HG03378 (cell line): ENCODE results near the gene ZBTB7A.

ENCODE experiments used
- ATAC-seq: cut with Tn5 transposase; IDR thresholded peaks from one replicate; pipeline ENCODE4 v1.9.1; 2021; ENCODE audit warnings: mild to moderate bottlenecking, moderate library complexity; ENCODE audit not compliant: unreplicated experiment

Gene ZBTB7A

DNA sequence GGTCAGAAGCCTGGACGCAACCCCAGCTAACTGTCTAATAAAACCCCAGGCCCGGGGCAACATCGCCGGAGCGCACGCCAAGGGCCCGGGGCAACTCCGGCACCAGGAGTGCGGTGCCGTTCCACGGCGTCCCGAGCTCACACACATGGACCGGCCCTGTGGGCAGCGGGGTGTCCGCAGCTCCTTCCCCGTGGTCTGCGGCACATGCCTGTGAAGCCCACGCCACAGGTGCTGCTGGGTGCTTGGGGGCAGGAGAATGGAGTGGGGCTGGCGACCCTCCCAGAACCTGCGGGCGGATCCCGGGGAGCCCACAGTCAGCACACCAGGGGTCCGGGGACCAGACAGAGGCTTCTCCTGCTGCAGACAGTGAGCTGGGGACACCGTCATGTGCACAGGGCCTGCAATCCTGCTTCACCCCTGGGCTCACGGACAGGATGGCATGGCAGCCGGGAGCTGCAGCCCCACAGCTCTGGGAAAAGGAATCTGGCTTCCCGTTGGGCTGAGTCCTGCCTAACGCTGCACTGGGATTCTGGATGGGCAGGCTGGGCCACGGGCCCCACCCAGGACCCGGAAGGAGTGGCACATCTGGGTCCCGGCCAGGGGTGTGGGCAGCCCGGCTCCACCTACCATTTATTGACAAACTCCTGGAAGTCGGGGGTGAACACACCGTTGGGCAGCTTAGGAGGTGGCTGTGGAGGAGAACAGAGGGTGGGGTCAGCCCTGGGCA, 28.2 kb upstream of the ZBTB7A start:
- ATAC-seq = no peak

DNA sequence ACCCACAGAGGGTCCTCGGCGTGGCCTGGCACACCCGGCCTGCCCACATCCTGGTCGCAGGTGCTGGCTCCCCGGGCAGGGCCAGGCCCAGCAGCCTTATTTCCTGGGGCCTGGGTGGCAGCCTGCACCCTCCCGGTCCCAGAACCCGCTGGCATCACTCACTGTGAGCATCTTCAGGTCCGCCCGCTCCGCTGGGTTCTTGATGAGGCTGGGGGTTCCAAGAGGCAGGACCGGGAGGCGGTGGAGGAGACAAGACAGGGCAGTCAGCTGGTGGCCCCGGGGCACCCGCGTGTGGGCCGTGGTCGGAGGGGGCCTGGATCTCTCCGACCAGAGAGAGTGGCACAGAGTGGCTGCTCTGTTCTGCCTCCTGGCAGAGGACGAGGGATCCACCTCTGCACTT, 27.6 kb upstream of the ZBTB7A start:
- ATAC-seq = no peak

DNA sequence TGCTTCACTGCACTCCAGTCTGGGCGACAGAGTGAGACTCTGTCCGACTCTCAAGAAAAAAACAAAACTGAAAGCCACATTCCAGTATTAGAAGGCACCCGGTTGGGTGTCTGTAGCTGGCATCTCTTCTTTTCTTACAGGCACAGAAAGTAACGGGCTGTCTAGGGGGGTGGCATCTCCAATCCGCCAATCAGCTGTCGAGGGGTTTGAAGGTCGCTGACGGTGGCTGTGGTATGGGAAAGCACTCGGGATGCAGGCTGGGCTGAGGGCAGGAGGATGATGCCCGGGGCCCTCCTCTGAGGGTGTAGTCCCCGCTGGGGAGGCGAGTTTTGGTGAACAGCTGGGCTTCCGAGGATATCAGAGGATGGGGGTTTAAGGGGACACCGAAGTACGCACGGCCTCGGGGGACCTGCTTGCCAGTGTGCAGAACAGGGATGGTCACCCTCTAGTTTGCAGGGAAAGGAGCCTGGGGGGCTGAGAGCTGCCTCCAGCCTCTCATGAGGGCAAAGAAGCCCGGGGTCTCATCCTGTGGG, 27.0 kb upstream of the ZBTB7A start:
- ATAC-seq = no peak

DNA sequence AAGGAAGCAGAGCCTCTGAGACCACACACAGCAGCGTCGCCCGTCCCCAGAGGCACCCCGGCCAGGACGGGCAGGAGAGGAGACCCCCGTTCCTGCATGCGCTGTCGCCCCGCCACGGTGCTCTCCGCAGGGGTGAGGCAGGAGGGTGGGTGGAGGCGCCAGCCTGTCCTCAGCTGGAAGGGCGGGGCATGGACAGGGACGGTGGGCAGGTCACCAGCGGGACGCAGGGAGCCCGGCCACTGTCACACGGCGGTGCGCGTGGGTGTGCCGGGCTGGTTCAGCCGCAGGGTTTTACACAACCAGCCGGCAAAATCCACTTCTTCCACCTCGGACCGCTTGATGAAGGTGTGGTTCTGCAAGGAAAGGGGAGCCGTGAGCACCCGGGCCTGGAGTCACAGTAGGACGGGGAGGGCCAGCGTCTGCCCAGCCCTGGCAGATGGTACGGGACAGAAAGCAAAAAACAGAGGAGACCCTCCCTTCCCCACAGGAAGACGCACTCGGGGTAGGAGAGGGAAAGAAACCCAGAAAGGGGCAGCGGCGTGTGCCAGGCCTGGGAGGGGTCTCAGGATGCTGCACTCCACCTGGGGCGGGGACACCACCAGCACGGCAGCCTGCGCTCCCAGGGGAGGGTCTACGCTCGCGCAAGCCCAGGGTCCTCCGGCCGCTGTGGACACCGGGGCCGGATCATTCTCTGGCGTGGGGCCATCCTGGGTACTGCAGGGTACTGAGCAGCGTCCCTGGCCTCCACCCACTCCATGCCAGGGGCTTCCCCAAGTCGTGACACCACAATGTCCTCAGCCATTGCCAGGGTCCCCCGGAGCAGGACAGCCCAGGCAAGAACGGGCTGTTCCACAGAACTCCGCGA, 23.9 kb upstream of the ZBTB7A start:
- no peak for ATAC-seq

DNA sequence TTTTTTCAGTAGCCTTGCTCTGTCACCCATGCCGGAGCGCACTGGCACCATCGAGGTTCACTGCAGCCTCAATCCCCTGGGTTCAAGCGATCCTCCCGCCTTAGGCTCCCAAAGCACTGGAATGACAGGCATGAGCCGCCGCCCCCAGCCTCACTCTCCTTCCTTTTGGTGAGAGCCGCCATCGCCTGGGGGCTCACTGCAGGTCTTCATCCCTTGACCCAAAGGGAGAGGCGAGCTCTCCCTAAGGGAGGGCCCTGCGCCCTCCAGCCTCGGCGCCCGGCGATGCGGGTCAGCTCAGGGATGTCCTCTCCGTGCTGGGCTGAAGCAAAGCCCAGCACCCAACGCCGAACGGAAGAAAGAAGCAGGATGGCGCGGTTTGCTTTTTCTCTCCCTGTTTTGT, 23.2 kb upstream of the ZBTB7A start:
- no peak for ATAC-seq

DNA sequence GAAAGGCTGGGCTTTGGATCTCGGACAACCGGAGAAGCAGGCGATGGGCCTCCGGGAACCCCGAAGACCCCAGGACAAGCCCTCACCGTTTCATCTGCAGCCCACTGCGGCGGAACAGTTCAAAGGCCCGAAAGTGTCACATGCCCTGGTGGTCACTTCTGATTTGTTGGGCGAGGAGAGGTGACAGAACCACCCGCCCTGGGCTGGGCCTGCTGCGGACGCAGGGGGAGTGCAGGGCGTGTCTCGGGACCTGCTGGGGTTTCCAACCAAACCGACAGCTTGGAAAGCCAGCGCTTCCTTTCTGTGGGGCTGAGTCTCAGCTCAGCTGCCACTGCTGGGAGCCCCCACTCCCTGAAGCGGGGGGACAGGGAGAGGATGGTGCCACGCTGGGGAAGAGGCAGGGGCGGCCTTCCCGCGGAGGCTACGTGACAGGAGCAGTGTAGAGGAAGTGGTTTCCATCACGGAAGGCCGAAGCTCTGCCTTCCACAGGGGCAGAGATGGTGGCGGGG, 22.8 kb upstream of the ZBTB7A start:
- no peak for ATAC-seq

DNA sequence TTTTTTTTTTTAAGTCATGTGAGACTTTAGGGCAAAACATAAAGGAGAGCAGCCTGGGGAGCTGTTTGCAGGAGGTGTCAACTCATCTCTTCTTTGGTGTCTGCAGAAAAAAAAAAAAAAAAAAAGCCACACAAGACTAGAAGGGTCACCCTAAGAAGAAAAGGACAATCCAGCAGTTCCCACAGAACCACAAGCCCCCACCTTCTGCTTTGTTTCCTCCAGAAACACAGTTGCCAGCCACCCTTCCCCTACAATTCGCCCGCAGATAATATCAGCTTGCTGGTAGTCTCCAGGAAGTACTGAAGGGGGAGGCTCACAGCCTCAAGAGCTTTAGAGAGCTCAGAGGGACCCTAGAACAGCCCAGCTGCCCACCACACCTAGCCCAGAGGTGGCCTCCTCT, 22.3 kb upstream of the ZBTB7A start:
- ATAC-seq = no peak

DNA sequence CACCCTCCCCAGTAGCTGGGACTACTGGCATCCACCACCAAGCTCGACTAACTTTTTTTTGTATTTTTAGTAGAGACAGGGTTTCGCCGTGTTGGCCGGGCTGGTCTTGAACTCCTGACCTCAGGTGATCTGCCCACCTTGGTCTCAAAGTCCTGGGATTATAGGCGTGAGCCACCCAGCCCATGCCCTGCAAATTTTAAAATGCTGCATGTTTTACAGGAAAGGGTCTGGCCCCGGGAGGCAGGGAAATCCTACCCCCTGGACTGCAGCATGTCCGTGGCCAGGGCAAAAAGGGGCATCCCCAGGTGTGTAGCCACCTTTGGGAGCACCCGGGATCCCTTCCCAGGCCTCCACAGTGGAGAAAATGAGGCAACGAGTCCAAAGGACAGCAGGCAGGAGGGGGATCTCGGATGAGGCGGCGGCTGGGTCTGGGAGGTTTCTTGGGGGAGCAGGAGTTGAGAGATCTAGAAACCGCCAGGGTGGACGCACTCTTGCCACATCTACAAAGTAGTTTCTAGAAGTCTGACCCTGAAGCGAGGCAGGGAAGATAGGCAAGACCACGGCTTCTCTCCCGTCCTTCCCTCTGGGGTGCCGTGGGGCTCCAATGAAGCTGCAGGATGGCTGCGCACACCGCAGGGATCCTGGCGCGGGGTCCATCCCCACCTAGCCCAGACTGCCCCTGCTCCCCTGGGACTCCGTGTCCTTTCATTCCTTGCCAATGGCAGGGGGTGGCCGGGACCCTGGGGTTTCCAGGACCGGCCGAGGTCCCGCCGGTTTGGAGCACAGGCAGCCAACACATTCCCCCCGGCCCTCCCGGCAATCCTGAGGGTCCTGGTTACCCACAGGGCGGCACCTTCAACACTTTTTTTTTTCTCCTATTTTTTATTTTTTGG, 21.3 kb upstream of the ZBTB7A start:
- ATAC-seq = no peak

DNA sequence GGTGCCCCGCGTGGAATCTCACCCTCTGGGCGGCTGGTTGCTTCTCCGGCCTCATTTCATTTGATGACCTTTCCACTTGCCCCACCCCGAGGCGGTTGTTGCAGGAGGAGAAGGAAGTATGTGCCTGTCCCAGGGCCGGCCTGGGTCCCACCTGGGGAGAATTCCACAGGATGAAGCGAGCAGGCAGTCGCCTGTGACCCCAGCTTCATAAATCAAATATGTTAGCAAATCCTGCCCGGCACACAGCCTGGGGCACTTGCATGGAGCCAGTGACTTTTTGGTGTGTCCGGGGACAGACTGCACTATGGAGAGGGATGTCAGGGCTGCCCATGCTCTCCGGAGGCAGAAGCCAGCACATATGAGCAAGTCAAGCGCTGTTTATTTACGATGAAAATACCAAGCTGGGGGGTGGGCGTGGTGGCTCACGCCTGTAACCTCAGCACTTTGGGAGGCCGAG, 19.7 kb upstream of the ZBTB7A start:
- ATAC-seq = no peak

DNA sequence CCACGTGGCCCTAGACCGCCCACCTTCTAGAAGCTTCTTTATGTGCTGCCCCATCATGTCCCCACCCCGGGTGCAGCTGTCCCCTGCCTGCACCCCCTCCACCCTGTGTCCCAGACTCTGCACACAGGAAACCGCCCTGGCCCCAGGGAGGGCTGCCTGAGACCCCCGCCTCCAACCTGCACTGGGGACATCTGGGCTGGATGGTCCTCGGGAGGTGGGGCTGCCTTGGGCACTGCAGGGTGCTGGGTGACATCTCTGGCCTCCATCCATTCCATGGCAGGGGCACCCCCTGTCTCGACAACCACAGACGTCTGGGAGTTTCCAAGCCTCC, 17.8 kb upstream of the ZBTB7A start:
- no peak for ATAC-seq

DNA sequence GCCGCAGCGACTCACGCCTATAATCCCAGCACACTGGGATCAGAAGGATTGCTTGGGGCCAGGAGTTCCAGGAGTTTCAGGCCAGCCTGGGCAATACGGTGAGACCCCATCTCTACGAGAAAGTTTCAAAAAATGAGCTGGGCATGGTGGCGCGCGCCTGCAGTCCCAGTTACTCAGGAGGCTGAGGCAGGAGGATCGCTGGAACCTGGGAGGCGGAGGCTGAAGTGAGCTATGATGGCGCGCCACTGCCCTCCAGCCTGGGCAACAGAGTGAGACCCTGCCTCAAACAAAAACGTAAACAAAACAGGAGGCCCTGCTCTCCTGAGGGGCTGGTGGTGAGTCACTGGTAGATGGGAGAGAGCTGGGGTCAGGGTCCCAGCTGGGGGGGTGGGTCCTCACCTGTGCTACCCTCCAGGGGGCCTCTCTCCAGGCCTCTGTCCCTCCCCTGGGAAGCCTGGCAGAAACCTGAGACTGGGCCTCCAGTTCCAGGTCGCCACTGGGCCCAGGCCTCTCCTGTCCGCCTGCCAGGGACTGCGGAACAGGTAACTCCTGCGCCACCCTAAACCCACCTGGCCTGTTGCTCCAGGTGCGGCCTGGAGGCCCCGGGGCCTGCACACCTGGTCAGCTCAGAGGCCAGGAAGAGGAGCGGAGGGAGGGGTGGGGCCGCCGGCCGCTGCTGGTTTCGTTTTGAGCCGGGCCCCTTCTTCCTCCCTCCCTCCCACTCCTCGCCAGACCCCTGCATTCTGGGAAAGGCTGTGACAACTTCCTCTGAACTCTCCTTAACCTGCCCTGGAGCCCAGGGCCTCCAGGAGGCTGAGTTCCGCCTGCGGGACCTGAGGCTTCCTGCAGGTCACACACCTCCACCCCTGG, 17.2 kb upstream of the ZBTB7A start:
- no peak for ATAC-seq

DNA sequence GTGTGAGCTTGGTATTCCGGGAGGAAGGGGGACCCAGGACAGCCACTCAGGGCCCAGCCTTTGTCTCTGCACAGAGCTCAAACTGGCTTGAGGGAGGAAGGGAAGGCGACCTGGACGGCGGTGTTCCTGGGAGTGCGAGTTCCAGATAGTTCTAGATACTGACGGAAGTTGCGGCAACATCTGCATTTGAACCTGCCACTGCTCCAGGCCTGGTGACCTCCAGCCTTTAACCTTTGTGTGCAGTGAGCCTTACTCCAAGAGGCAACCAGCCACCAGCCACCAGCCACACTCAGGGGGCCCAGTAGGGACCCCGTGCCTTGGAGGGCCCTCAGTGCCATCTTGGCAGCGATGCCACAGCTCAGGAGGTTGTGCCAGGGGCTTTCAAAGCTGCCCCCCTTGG, 15.5 kb upstream of the ZBTB7A start:
- no peak for ATAC-seq

DNA sequence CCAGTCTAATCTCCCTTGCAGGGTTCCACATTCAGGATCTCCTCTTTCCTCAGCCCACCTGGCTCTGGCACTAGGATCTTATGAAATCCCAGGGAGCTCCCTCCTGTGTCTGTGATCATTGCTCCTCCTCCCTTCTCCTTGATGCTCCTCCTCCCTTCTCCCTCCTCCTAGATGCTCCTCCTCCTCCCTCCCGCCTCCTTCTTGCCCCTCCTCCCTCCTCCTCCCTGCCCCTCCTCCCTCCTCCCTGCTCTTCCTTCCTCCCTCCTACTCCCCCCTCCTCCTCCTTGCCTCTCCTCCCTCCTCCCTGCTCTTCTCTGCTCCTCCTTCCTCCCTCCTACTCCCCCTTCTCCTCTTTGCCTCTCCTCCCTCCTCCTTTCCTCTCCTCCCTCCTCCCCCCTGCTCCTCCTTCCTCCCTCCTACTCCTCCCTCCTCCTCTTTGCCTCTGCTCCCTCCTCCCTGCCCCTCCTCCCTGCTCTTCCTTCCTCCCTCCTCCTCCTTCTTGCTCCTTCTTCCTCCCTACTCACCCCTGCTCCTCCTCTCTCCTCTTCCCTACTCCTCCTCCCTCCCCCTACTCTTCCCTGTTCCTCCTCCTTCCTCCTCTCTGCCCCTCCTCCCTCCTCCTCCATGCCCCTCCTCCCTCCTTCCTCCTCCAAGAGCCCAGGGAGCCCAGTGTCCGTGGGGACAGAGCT, 14.9 kb upstream of the ZBTB7A start:
- no peak for ATAC-seq

DNA sequence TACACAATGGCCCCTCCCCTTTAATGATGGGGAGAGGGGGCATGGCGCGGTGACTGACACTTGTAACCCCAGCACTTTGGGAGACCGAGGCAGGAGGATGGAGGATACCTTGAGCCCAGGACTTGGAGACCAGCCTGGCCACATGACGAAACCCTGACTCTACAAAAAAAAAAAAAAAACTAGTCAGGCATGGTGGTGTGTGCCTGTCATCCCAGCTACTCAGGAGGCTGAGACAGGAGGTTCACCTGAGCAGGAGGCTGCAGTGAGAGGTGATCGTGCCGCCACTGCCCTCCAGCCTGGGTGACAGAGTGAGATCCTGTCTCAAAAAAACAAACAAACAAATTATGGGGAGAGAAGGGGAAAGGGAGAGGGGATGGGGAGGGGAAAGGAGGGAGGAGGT, 13.8 kb upstream of the ZBTB7A start:
- no peak for ATAC-seq

DNA sequence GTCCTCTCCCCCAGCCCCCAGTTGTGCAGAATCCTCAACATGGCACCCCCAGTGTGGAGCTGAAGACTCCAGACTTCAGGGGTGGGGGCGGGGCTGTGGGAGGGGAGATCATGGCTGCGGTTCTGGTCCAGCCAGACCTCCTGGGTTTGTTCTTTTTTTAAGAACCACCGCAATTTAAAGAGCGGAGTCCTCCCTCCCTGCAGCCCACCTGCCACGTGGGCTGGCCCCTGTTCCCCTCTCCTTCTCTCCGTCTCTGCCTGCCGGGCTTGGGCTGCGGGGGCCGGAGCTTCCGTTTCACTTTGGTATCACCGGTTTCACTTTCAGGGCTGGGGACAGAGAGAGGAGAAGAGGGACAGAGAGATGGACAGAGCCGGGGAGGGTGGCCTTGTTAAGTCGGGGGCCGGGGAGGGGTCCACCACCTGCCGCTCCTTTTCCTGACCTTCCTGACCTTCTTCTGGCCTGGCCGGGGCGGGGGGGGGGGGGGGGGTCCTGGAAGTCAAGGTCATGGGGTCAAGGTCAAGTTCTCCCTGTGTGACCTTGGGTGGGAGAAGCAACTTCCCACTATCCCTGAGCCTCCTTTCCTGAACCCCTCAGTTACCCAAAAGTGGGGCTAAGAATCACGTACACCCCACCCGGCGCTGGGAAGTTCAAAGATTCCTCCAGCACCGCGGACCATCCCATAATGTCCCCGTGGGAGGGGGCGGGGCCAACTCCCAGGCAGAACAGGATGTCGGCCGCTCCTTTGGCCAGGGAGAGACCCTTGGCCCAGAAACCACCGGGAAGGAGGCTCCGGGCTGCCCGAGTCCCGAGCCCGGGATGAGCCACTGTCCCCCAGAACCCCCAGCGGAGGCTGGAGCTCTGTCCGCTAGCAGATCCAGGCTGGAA, 11.3 kb upstream of the ZBTB7A start:
- ATAC-seq = no peak

DNA sequence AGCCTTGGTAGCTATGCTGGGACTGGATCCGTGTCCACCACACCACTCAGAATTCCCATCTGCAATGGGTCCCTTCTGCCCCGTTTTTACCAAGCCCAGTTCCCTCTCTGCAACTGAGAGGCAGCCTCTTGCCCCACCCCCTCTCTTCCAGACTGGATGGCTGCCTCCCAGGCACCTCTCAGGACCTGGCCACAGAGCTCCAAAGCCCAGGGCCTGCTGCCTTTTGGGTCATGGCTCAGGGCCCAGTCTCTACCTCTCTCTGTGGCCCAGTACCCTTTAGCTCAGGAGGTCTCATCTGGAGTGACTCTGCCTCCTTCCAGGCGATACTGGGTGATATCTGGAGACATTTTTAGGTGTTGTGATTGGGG, 10.3 kb upstream of the ZBTB7A start:
- no peak for ATAC-seq

DNA sequence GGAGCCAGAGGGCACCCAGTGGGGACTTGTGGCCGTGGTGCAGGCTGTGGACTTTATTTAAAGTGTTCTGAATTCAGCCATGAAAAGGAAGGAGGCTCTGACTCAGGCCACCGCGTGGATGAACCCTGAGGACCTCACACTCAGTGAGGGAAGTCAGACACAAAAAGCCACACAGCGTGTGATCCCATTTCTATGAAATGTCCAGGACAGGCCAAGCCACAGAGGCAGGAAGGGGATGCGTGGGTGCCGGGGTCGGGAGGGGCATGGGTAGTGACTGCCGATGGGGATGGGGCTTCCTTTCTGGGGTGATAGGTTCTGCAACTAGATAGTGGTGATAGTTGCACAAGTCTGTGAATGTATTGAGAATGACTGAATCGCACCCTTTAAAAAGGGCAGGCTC, 8.7 kb upstream of the ZBTB7A start:
- ATAC-seq = no peak

DNA sequence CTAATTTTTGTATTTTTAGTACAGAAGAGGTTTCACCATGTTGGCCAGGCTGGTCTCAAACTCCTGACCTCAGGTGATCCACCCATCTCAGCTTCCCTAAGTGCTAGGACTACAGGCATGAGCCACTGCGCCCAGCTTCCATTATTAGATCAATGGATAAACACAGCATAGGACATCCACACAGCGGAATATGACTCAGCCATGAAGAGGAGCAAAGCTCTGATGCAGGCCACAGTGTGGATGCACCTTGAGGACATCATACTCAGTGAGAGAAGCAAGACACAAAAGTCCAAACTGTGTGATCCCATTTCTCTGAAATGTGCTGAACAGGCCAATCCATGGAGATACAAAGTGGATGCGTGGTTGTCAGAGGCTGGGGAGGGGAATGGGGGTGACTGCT, 4.9 kb upstream of the ZBTB7A start:
- no peak for ATAC-seq
